Raji (cell line): ENCODE data around the gene FOXO6.

ENCODE experiments used
- POLR2A ChIP-seq: IDR thresholded peaks from 2 replicates; pipeline ENCODE4 v1.6.1; 2011; ENCODE audit warnings: low read depth, low read length, control low read depth; ENCODE audit not compliant: insufficient read depth

Gene FOXO6

GRCh38 chr1:41409825-41410224, 48.6 kb downstream of the FOXO6 start:
- no peak for TF ChIP-seq POLR2A

- TF ChIP-seq POLR2A, result no peak
Observed at GRCh38 chr1:41410462-41410861, 49.2 kb downstream of the FOXO6 start.

GRCh38 chr1:41411229-41411628, 50.0 kb downstream of the FOXO6 start:
- TF ChIP-seq POLR2A, result no peak

- no peak for TF ChIP-seq POLR2A
Observed at GRCh38 chr1:41412748-41413147, 51.5 kb downstream of the FOXO6 start.

GRCh38 chr1:41413748-41414281, 52.6 kb downstream of the FOXO6 start:
- TF ChIP-seq POLR2A, result no peak

- no peak for TF ChIP-seq POLR2A
Observed at GRCh38 chr1:41414296-41414695, 53.1 kb downstream of the FOXO6 start.

- TF ChIP-seq POLR2A, result no peak
Observed at GRCh38 chr1:41414716-41415306, 53.6 kb downstream of the FOXO6 start.

GRCh38 chr1:41416081-41416480, 54.8 kb downstream of the FOXO6 start:
- no peak for TF ChIP-seq POLR2A

GRCh38 chr1:41416552-41417334, 55.5 kb downstream of the FOXO6 start:
- no peak for TF ChIP-seq POLR2A

- no peak for TF ChIP-seq POLR2A
Observed at GRCh38 chr1:41417335-41417682, 56.1 kb downstream of the FOXO6 start.

- TF ChIP-seq POLR2A, result no peak
Observed at GRCh38 chr1:41417746-41418145, 56.5 kb downstream of the FOXO6 start.

GRCh38 chr1:41418857-41419583, 57.8 kb downstream of the FOXO6 start:
- TF ChIP-seq POLR2A, result no peak

GRCh38 chr1:41419584-41420295, 58.5 kb downstream of the FOXO6 start:
- no peak for TF ChIP-seq POLR2A

GRCh38 chr1:41420351-41420750, 59.1 kb downstream of the FOXO6 start:
- no peak for TF ChIP-seq POLR2A

GRCh38 chr1:41420860-41421259, 59.6 kb downstream of the FOXO6 start:
- TF ChIP-seq POLR2A, result no peak
